Amygdala (tissue), 56 donors: ENCODE results near the gene HMBS.

Source experiments
- DNase-seq, 56 donors: peaks; one replicate each; lab custom pipeline; 2025; lab: John Stamatoyannopoulos, UW

Gene HMBS

GRCh38 chr11:119067371-119068222 lies 17.1 kb upstream of the HMBS start, which contains the start of gene VPS11:
Gene VPS11, plus strand, starts transcription at chr11:119067818. Its CDS starts 6 bp downstream, at chr11:119067824.
- DNase-seq: peak; percentile 80 to 97 (median 92)

GRCh38 chr11:119077839-119078238 lies 6.8 kb upstream of the HMBS start:
- DNase-seq: no peak

- no peak for DNase-seq
Measured at GRCh38 chr11:119078675-119079420, 5.8 kb upstream of the HMBS start.

GRCh38 chr11:119081682-119082260 lies 2.9 kb upstream of the HMBS start:
- DNase-seq: peak in 37 of 56 donors; percentile 10 to 82 (median 37)

- DNase-seq: peak in 3 of 56 donors; percentile 23 to 53 (median 34)
Measured at GRCh38 chr11:119085437-119085847, 761 bp downstream of the HMBS start.

GRCh38 chr11:119087123-119087522 lies 2.4 kb downstream of the HMBS start:
- no peak for DNase-seq

- DNase-seq: no peak
Measured at GRCh38 chr11:119087747-119088241, 3.1 kb downstream of the HMBS start.

GRCh38 chr11:119088406-119088805 lies 3.7 kb downstream of the HMBS start:
- DNase-seq: no peak

- DNase-seq: no peak
Measured at GRCh38 chr11:119089319-119089718, 4.6 kb downstream of the HMBS start.

- DNase-seq: no peak
Measured at GRCh38 chr11:119091178-119091577, 6.5 kb downstream of the HMBS start.

- no peak for DNase-seq
Measured at GRCh38 chr11:119091966-119092879, 7.5 kb downstream of the HMBS start.

- DNase-seq: peak in 6 of 56 donors; percentile 6 to 37 (median 20)
Measured at GRCh38 chr11:119092880-119093842, 8.5 kb downstream of the HMBS start.

- peak in 8 of 56 donors; percentile 18 to 60 (median 46) for DNase-seq
Measured at GRCh38 chr11:119093942-119094815, 9.5 kb downstream of the HMBS start.

GRCh38 chr11:119094816-119095065 lies 10.1 kb downstream of the HMBS start:
- DNase-seq: peak in 38 of 56 donors; percentile 38 to 87 (median 72)

- DNase-seq: peak; percentile 73 to 100 (median 99)
Measured at GRCh38 chr11:119095066-119095880, 10.6 kb downstream of the HMBS start.

- no peak for DNase-seq
Measured at GRCh38 chr11:119099711-119100110, 15.0 kb downstream of the HMBS start.
